Neural cell (in vitro differentiated cells): ENCODE data around the gene ICA1L. TPM values are rescaled to one million over a fixed set of nuclear protein-coding genes. Genes with fewer than 3 reads are reported as not detected.
"Not testable (repeated sequence)": the region's sequence is repeated elsewhere in the genome, so short reads cannot be mapped to it uniquely, and the experiment has no call there.

Experiments
- H2AFZ ChIP-seq: fragments of 200-600, 300-800 bp; sonication (generic), shearing (Covaris generic); 2 replicates; pipeline ENCODE4 v1.6.0; 2014; ENCODE audit warnings: low read depth, mild to moderate bottlenecking, antibody characterized with exemption, low read length, moderate library complexity
- H3F3A ChIP-seq: fragments of 200-600 bp; shearing (Covaris generic); 2 replicates; pipeline ENCODE4 v1.6.1; 2016; ENCODE audit warnings: mild to moderate bottlenecking, moderate library complexity, mixed read lengths, antibody characterized with exemption, low read length; ENCODE audit not compliant: insufficient read depth, poor library complexity, severe bottlenecking
- H3K27ac ChIP-seq: fragments of 200-600, 300-800 bp; sonication (generic), shearing (Covaris generic); 2 replicates; pipeline ENCODE4 v1.5.1; 2014; ENCODE audit warnings: mild to moderate bottlenecking, low read length, moderate library complexity
- H3K27me3 ChIP-seq: fragments of 300-800, 200-600 bp; sonication (generic), shearing (Covaris generic); 2 replicates; pipeline ENCODE4 v1.6.0; 2014; ENCODE audit warnings: mild to moderate bottlenecking, low read depth, low read length, moderate library complexity; ENCODE audit not compliant: insufficient read depth
- H3K36me3 ChIP-seq: fragments of 300-800, 200-600 bp; sonication (generic), shearing (Covaris generic); 2 replicates; pipeline ENCODE4 v1.5.1; 2014; ENCODE audit warnings: mild to moderate bottlenecking, antibody characterized with exemption, low read length, moderate library complexity; ENCODE audit not compliant: insufficient read depth
- H3K4me2 ChIP-seq: fragments of 300-800, 200-600 bp; sonication (generic), shearing (Covaris generic); 2 replicates; pipeline ENCODE4 v1.6.0; 2014; ENCODE audit warnings: mild to moderate bottlenecking, low read length
- H3K4me3 ChIP-seq: fragments of 300-800, 200-600 bp; sonication (generic), shearing (Covaris generic); 2 replicates; pipeline ENCODE4 v1.5.1; 2014; ENCODE audit warnings: mild to moderate bottlenecking, low read length, moderate library complexity
- H3K79me2 ChIP-seq: fragments of 200-600 bp; shearing (Covaris generic); replicated peaks from 2 replicates; pipeline ENCODE4 v1.6.0; 2014; ENCODE audit warnings: mild to moderate bottlenecking, low read length, moderate library complexity; ENCODE audit not compliant: insufficient read depth
- H3K9ac ChIP-seq: fragments of 300-800, 200-600 bp; sonication (generic), shearing (Covaris generic); 2 replicates; pipeline ENCODE4 v1.6.1; 2016; ENCODE audit warnings: mild to moderate bottlenecking, low read length, mixed read lengths
- H3K9me2 ChIP-seq: fragments of 200-600 bp; shearing (Covaris generic); 2 replicates; pipeline ENCODE4 v1.6.1; 2016; ENCODE audit warnings: mild to moderate bottlenecking, low read length, mixed read lengths; ENCODE audit not compliant: insufficient read depth
- H3K9me3 ChIP-seq: fragments of 200-600, 300-800 bp; sonication (generic), shearing (Covaris generic); 2 replicates; pipeline ENCODE4 v1.6.1; 2016; ENCODE audit warnings: mild to moderate bottlenecking, mixed run types, low read length, moderate library complexity, mixed read lengths
- H4K20me1 ChIP-seq: fragments of 200-600 bp; shearing (Covaris generic); 2 replicates; pipeline ENCODE4 v1.6.1; 2016; ENCODE audit warnings: mild to moderate bottlenecking, mixed run types; ENCODE audit not compliant: insufficient read depth
- CTCF ChIP-seq: fragments of 450-650 bp; IDR thresholded peaks from 2 replicates; pipeline ENCODE4 v1.5.1; 2014; ENCODE audit warnings: antibody characterized with exemption, mild to moderate bottlenecking, moderate library complexity; ENCODE audit not compliant: poor library complexity, severe bottlenecking
- EP300 ChIP-seq: fragments of 450-650 bp; conservative IDR thresholded peaks from 2 replicates; pipeline ENCODE4 v1.6.1; 2014; ENCODE audit warnings: antibody characterized with exemption, mild to moderate bottlenecking, moderate library complexity; ENCODE audit not compliant: poor library complexity, severe bottlenecking
- MXI1 ChIP-seq: fragments of 450-650 bp; conservative IDR thresholded peaks from 2 replicates; pipeline ENCODE4 v1.6.1; 2014; ENCODE audit warnings: antibody characterized with exemption, mild to moderate bottlenecking; ENCODE audit not compliant: poor library complexity, severe bottlenecking
- POLR2AphosphoS5 ChIP-seq: IDR thresholded peaks from 2 replicates; pipeline ENCODE4 v1.6.1; 2012
- polyA plus RNA-seq: library from polyadenylated mRNA; depleted of rRNA; stranded (reverse); fragments of >200 nt; gene quantifications from 2 replicates; pipeline ENCODE4 v1.2.3, GENCODE V29; 2014
- TF ChIP-seq, protein P1 (sequence below): IDR thresholded peaks from 2 replicates; pipeline ENCODE4 v1.6.1; 2012; ENCODE audit warnings: borderline replicate concordance

Gene ICA1L
- polyA plus RNA-seq, 1 donor from 2014 or later: 61.4 TPM

DNA sequence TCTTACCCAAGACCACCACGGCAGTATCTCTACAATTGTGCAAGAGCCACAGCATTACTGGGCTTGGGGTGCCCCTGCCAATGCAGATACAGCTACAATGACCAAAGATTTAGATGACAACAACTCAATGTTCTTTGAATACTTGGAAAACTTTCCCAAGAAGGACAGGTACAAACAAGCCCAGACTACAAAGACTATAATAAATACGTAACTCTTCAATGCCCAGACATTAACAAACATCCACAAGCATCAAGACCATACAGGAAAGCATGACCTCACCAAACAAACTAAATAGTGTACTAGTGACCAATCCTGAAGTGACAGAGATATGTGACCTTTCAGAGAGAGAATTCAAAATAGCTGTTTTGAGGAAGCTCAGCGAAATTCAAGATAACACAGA lies 62.8 kb downstream of the ICA1L start:
- H3K4me3 ChIP-seq: no peak overlapping the region
- no peaks in the 10 kb centered on the region for H3F3A ChIP-seq

GRCh38 chr2:202807431-202808138 lies 64.0 kb downstream of the ICA1L start:
- not testable (repeated sequence) for H3K27ac ChIP-seq, H3F3A ChIP-seq, H3K4me2 ChIP-seq, H3K4me3 ChIP-seq, H4K20me1 ChIP-seq, H3K36me3 ChIP-seq, H2AFZ ChIP-seq, H3K9me3 ChIP-seq, H3K27me3 ChIP-seq, H3K9ac ChIP-seq, H3K79me2 ChIP-seq, H3K9me2 ChIP-seq

More for the DNA sequence above, 62.8 kb downstream of the ICA1L start:
- H3K4me2 ChIP-seq: no peak overlapping the region
- TF ChIP-seq POLR2AphosphoS5 (no peak), CTCF (no peak), EP300 (no peak), MXI1 (no peak)
- TF ChIP-seq, protein P1, sequence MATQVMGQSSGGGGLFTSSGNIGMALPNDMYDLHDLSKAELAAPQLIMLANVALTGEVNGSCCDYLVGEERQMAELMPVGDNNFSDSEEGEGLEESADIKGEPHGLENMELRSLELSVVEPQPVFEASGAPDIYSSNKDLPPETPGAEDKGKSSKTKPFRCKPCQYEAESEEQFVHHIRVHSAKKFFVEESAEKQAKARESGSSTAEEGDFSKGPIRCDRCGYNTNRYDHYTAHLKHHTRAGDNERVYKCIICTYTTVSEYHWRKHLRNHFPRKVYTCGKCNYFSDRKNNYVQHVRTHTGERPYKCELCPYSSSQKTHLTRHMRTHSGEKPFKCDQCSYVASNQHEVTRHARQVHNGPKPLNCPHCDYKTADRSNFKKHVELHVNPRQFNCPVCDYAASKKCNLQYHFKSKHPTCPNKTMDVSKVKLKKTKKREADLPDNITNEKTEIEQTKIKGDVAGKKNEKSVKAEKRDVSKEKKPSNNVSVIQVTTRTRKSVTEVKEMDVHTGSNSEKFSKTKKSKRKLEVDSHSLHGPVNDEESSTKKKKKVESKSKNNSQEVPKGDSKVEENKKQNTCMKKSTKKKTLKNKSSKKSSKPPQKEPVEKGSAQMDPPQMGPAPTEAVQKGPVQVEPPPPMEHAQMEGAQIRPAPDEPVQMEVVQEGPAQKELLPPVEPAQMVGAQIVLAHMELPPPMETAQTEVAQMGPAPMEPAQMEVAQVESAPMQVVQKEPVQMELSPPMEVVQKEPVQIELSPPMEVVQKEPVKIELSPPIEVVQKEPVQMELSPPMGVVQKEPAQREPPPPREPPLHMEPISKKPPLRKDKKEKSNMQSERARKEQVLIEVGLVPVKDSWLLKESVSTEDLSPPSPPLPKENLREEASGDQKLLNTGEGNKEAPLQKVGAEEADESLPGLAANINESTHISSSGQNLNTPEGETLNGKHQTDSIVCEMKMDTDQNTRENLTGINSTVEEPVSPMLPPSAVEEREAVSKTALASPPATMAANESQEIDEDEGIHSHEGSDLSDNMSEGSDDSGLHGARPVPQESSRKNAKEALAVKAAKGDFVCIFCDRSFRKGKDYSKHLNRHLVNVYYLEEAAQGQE: no peak
- H3K27me3 ChIP-seq: no peaks in the 10 kb centered on the region
- H2AFZ ChIP-seq: no peak overlapping the region
- no peaks in the 10 kb centered on the region for H3K79me2 ChIP-seq
- H3K9me3 ChIP-seq: no peaks in the 10 kb centered on the region
- H3K36me3 ChIP-seq: peaks cover 5% of the 10 kb centered on the region
- H4K20me1 ChIP-seq: no peaks in the 10 kb centered on the region
- H3K9me2 ChIP-seq: no peaks in the 10 kb centered on the region
- H3K9ac ChIP-seq: no peak overlapping the region
- H3K27ac ChIP-seq: no peak overlapping the region

DNA sequence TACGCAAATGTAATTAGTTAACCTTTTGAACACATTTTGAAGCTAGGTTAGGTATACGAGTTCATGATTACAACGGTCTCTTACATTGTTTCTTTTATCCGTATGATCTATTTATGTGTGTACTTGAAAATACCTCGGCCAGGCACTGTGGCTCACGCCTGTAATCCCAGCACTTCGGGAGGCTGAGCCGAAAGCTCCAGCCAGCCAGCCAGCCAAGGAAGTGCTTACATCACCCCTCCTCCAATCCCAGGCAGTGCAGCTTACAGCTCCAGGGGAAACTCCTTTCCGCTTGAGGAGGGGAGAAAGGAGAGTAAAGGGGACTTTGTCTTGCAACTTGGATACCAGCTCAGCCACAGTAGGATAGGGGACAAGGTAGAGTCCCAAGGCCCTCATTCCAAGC lies 65.7 kb downstream of the ICA1L start:
- H3K4me2 ChIP-seq, H2AFZ ChIP-seq, H3K9ac ChIP-seq, H3K79me2 ChIP-seq, H3F3A ChIP-seq, H3K9me3 ChIP-seq, H4K20me1 ChIP-seq, H3K36me3 ChIP-seq, H3K9me2 ChIP-seq, H3K27ac ChIP-seq, H3K4me3 ChIP-seq, H3K27me3 ChIP-seq: not testable (repeated sequence)
